OCI-M2 (cell line): ENCODE results near the gene NCMAP.

Source experiments
- DNase-seq: peaks from one replicate; lab custom pipeline; 2025; ENCODE audit not compliant: unreplicated experiment; lab: John Stamatoyannopoulos, UW

NCMAP gene

GRCh38 chr1:24621121-24621520 is 65.2 kb downstream of the NCMAP start:
- DNase-seq, result no peak

- no peak for DNase-seq
Observed at GRCh38 chr1:24622218-24622617, 66.3 kb downstream of the NCMAP start.

- DNase-seq, result no peak
Observed at GRCh38 chr1:24632832-24633175, 76.9 kb downstream of the NCMAP start.

GRCh38 chr1:24635195-24635843 is 79.4 kb downstream of the NCMAP start:
- no peak for DNase-seq

- no peak for DNase-seq
Observed at GRCh38 chr1:24636661-24637357, 80.9 kb downstream of the NCMAP start.

GRCh38 chr1:24639094-24639493 is 83.2 kb downstream of the NCMAP start:
- DNase-seq, result no peak

GRCh38 chr1:24639881-24640280 is 84.0 kb downstream of the NCMAP start:
- DNase-seq, result no peak

GRCh38 chr1:24640288-24640687 is 84.4 kb downstream of the NCMAP start:
- DNase-seq, result no peak

GRCh38 chr1:24641646-24642151 is 85.8 kb downstream of the NCMAP start:
- no peak for DNase-seq

GRCh38 chr1:24642481-24643362 is 86.8 kb downstream of the NCMAP start, which contains the start of gene SRRM1:
Gene SRRM1, plus strand, starts transcription at chr1:24643302. Its CDS starts 25 bp downstream, at chr1:24643327.
- peak; percentile 68 for DNase-seq

GRCh38 chr1:24643363-24644099 is 87.6 kb downstream of the NCMAP start:
- no peak for DNase-seq

GRCh38 chr1:24644100-24644384 is 88.2 kb downstream of the NCMAP start:
- DNase-seq, result no peak

GRCh38 chr1:24648919-24649318 is 93.0 kb downstream of the NCMAP start:
- DNase-seq, result no peak

GRCh38 chr1:24652382-24652781 is 96.5 kb downstream of the NCMAP start:
- DNase-seq, result no peak

- DNase-seq, result no peak
Observed at GRCh38 chr1:24654010-24654409, 98.1 kb downstream of the NCMAP start.

- no peak for DNase-seq
Observed at GRCh38 chr1:24656046-24656445, 100.2 kb downstream of the NCMAP start.

- no peak for DNase-seq
Observed at GRCh38 chr1:24657781-24658180, 101.9 kb downstream of the NCMAP start.
